HepG2 (cell line): Measurements from ENCODE around the gene MIB2. TPM values are rescaled to one million over a fixed set of nuclear protein-coding genes. Genes with fewer than 3 reads are reported as not detected.

Experiments used
- ATAC-seq: fragments of 200-7000 bp; cut with Tn5 transposase; 3 replicates; pipeline ENCODE4 v1.9.1; 2020; ENCODE audit warnings: mild to moderate bottlenecking, moderate library complexity
- BruUV-seq: library from RNA; stranded (reverse); fragments of 400-500 nt; replicated peaks from 2 replicates; lab custom pipeline; 2021; lab: Mats Ljungman, UMichigan
- CTCF ChIA-PET: fragments of 300-600 bp; formaldehyde crosslinking; extraction: SDS; loops from one replicate; lab custom pipeline; 2021; ENCODE audit warnings: low total read pairs, inconsistent platforms, low intra/inter-chr PET ratio; lab: Yijun Ruan, JAX
- POLR2A ChIA-PET: fragments of 350-600 bp; sonication (Branson Sonifier 250); formaldehyde crosslinking; loops from one replicate; lab custom pipeline; 2020; ENCODE audit warnings: antibody characterized with exemption, inconsistent platforms; lab: Yijun Ruan, JAX
- DNase-seq: peaks from one replicate; pipeline ENCODE4 v3.0.0-alpha.2; 2015; ENCODE audit warnings: low spot score
- FAIRE-seq: peaks from 3 replicates; lab custom pipeline; 2011; peaks lifted over from hg19 to GRCh38; lab: Jason Lieb, UNC
- H2AFZ ChIP-seq: one replicate; pipeline ENCODE4 v1.6.1; 2011; ENCODE audit warnings: low read length, inconsistent platforms
- H3K27ac ChIP-seq: fragments of 300-600 bp; 3 replicates; pipeline ENCODE4 v1.8.0; 2011; ENCODE audit warnings: mixed run types, mild to moderate bottlenecking, mixed read lengths, low read length, inconsistent platforms; ENCODE audit not compliant: insufficient read depth; ENCODE audit errors: extremely low read length
- H3K27me3 ChIP-seq, 2 experiments: fragments of 200-600 bp in 1 of 2; 2 replicates in 1 of 2; 3 replicates in 1 of 2; pipeline versions ENCODE4 v1.6.0 to v1.8.0; 2011; ENCODE audit warnings: low read length in 2 of 2, mild to moderate bottlenecking in 2 of 2, moderate library complexity in 2 of 2, inconsistent platforms in 1 of 2; ENCODE audit not compliant: insufficient read depth in 2 of 2, control insufficient read depth in 1 of 2
- H3K36me3 ChIP-seq, 2 experiments: fragments of 200-600 bp in 1 of 2; replicated peaks in 1 of 2; 2 replicates in 1 of 2; 3 replicates in 1 of 2; pipeline versions ENCODE4 v1.5.1 to v1.8.0; 2011; ENCODE audit warnings: low read length in 2 of 2, inconsistent platforms in 1 of 2; ENCODE audit not compliant: insufficient read depth in 2 of 2, control insufficient read depth in 1 of 2
- H3K4me1 ChIP-seq: 2 replicates; pipeline ENCODE4 v1.5.1; 2012; ENCODE audit warnings: low read length, inconsistent platforms; ENCODE audit not compliant: insufficient read depth
- H3K4me2 ChIP-seq: 2 replicates; pipeline ENCODE4 v1.6.0; 2011; ENCODE audit warnings: low read depth, low read length, inconsistent platforms
- H3K4me3 ChIP-seq, 3 experiments: fragments of 200-600 bp in 1 of 3; sonication (generic), shearing (Covaris generic) in 1 of 3; replicated peaks in 1 of 3; 2 replicates each; pipeline ENCODE4 v1.5.1; 2011 to 2016; ENCODE audit warnings: low read length in 3 of 3, inconsistent platforms in 2 of 3, low read depth in 2 of 3, mild to moderate bottlenecking in 2 of 3, control low read depth in 1 of 3, mixed read lengths in 1 of 3; ENCODE audit not compliant: insufficient read depth in 1 of 3
- H3K79me2 ChIP-seq: one replicate; pipeline ENCODE4 v1.6.1; 2011; ENCODE audit warnings: low read length, inconsistent platforms; ENCODE audit not compliant: insufficient read depth
- H3K9ac ChIP-seq: 2 replicates; pipeline ENCODE4 v1.6.0; 2011; ENCODE audit warnings: mild to moderate bottlenecking, low read depth, low read length, inconsistent platforms; ENCODE audit not compliant: insufficient read depth
- H3K9me3 ChIP-seq: 2 replicates; pipeline ENCODE4 v1.5.1; 2012; ENCODE audit warnings: mild to moderate bottlenecking, low read length
- H4K20me1 ChIP-seq: 2 replicates; pipeline ENCODE4 v1.6.0; 2011; ENCODE audit warnings: inconsistent platforms, mild to moderate bottlenecking, low read length, moderate library complexity; ENCODE audit not compliant: insufficient read depth
- ELF3 ChIP-seq: IDR thresholded peaks from 2 replicates; pipeline ENCODE4 v1.6.1; 2016; ENCODE audit warnings: missing genetic modification reagents, missing compliant biosample characterization
- FOXC1 ChIP-seq: sonication (generic); formaldehyde crosslinking; IDR thresholded peaks from 2 replicates; pipeline ENCODE4 v1.8.0; 2022; ENCODE audit warnings: mild to moderate bottlenecking, missing genetic modification reagents, borderline replicate concordance
- FOXM1 ChIP-seq: sonication (generic); formaldehyde crosslinking; IDR thresholded peaks from 2 replicates; pipeline ENCODE4 v1.5.0; 2020; ENCODE audit warnings: missing genetic modification reagents
- IKZF5 ChIP-seq: IDR thresholded peaks from 2 replicates; pipeline ENCODE4 v1.6.1; 2018; ENCODE audit warnings: missing genetic modification reagents, mild to moderate bottlenecking, missing compliant biosample characterization
- MAFK ChIP-seq, 2 experiments: IDR thresholded peaks in 1 of 2; conservative IDR thresholded peaks in 1 of 2; 2 replicates each; pipeline ENCODE4 v1.6.1; 2011; ENCODE audit warnings: improper control_type of control experiment in 2 of 2, low read length in 2 of 2
- RBFOX2 ChIP-seq: fragments of 200-400 bp; formaldehyde crosslinking; IDR thresholded peaks from 2 replicates; pipeline ENCODE4 v1.6.1; 2017; ENCODE audit warnings: low read depth, mild to moderate bottlenecking, low read length
- TCF7 ChIP-seq: sonication (generic); IDR thresholded peaks from 2 replicates; pipeline ENCODE4 v1.6.1; 2016; ENCODE audit warnings: antibody characterized with exemption, low read depth
- ZBTB42 ChIP-seq: sonication (generic); formaldehyde crosslinking; IDR thresholded peaks from 2 replicates; pipeline ENCODE4 v1.5.0; 2020; ENCODE audit warnings: mild to moderate bottlenecking, missing genetic modification reagents
- ZFP36 ChIP-seq: fragments of 150-350 bp; IDR thresholded peaks from 2 replicates; pipeline ENCODE4 v1.6.1; 2018; ENCODE audit warnings: borderline replicate concordance, low read length, low read depth; ENCODE audit not compliant: partially characterized antibody
- ZNF136 ChIP-seq: sonication (generic); formaldehyde crosslinking; IDR thresholded peaks from 2 replicates; pipeline ENCODE4 v1.8.1; 2022; ENCODE audit warnings: low read depth, mild to moderate bottlenecking, moderate library complexity, missing genetic modification reagents
- ZNF138 ChIP-seq: sonication (generic); formaldehyde crosslinking; IDR thresholded peaks from 2 replicates; pipeline ENCODE4 v1.5.0; 2020; ENCODE audit warnings: mild to moderate bottlenecking, low read depth, missing genetic modification reagents
- ZNF180 ChIP-seq: sonication (generic); formaldehyde crosslinking; IDR thresholded peaks from 2 replicates; pipeline ENCODE4 v1.4.0; 2020; ENCODE audit warnings: low read depth, missing genetic modification reagents, borderline replicate concordance
- ZNF276 ChIP-seq: sonication (generic); formaldehyde crosslinking; IDR thresholded peaks from 2 replicates; pipeline ENCODE4 v1.4.0; 2020; ENCODE audit warnings: mild to moderate bottlenecking, low read depth, missing genetic modification reagents
- ZNF430 ChIP-seq: sonication (generic); formaldehyde crosslinking; IDR thresholded peaks from 2 replicates; pipeline ENCODE4 v1.9.0; 2021; ENCODE audit warnings: mild to moderate bottlenecking, missing genetic modification reagents
- ZNF543 ChIP-seq: sonication (generic); formaldehyde crosslinking; IDR thresholded peaks from 2 replicates; pipeline ENCODE4 v1.4.0; 2020; ENCODE audit warnings: mild to moderate bottlenecking, missing genetic modification reagents
- ZNF746 ChIP-seq: sonication (generic); formaldehyde crosslinking; IDR thresholded peaks from 2 replicates; pipeline ENCODE4 v1.8.0; 2022; ENCODE audit warnings: mild to moderate bottlenecking, missing genetic modification reagents
- ZNF784 ChIP-seq: sonication (generic); formaldehyde crosslinking; IDR thresholded peaks from 2 replicates; pipeline ENCODE4 v1.5.1; 2020; ENCODE audit warnings: missing genetic modification reagents, mild to moderate bottlenecking, borderline replicate concordance
- ZNF891 ChIP-seq: sonication (generic); formaldehyde crosslinking; IDR thresholded peaks from 2 replicates; pipeline ENCODE4 v1.5.0; 2020; ENCODE audit warnings: mild to moderate bottlenecking, missing genetic modification reagents
- WGBS: methylation state at CpG from one replicate; pipeline ENCODE4 v1.1.6; 2017; ENCODE audit warnings: low lambda C conversion rate; 5-methylcytosine and 5-hydroxymethylcytosine counted together
- in situ Hi-C: cut with HindIII; loops from 2 replicates; pipeline ENCODE4 v1.10.0; 2017; ENCODE audit warnings: low pct_unique_long_range_greater_than_20kb; ENCODE audit not compliant: extremely low pct_ligation_motif_present
- intact Hi-C: fragments of 100-400 bp; cut with micrococcal nuclease; formaldehyde crosslinking; loops from one replicate; pipeline ENCODE4 v1.10.0; 2022; ENCODE audit not compliant: unreplicated experiment
- polyA plus RNA-seq, 8 experiments: library from polyadenylated mRNA; depleted of rRNA in 3 of 8; stranded (reverse) in 7 of 8; unstranded in 1 of 8; fragments of >200 nt; fragmentation: Illumina TruSeq in 4 of 8; extraction: Trizol in 4 of 8; gene quantifications; 2 replicates each; pipeline versions ENCODE4 v1.2.1 to v1.2.3, GENCODE V29; 2011 to 2016; ENCODE audit warnings: low read depth in 4 of 8, missing spikeins in 1 of 8, mixed read lengths in 1 of 8; ENCODE audit not compliant: insufficient read depth in 1 of 8
- total RNA-seq, 5 experiments: library from RNA; depleted of rRNA; stranded (reverse); fragments of >200 nt; fragmentation: Illumina TruSeq; extraction: Trizol; gene quantifications; 2 replicates each; pipeline ENCODE4 v1.2.3, GENCODE V29; 2016; ENCODE audit warnings: low read depth in 1 of 5

The MIB2 gene
- total and polyA plus RNA-seq, 2 of the 13 experiments (the other 11 are each of a cell fraction or from before 2014, with no cell fraction given), result 19.9 to 30.4 TPM

- H3K36me3 ChIP-seq, result peaks cover 6 to 30% of the 10 kb centered on the region in 2 experiments; a peak in 4 of 5 replicates
- no peaks in the 10 kb centered on the region for H3K9me3 ChIP-seq
- TF ChIP-seq FOXC1 (CRISPR knock-in tag) (no peak), ZFP36 (no peak), ZNF543 (CRISPR knock-in tag) (no peak), ZNF138 (CRISPR knock-in tag) (no peak), ZNF136 (CRISPR knock-in tag) (no peak), MAFK (conservative IDR thresholded peaks at IDR 0.05 in 1 of 2, IDR thresholded peaks at IDR 0.05 in 1 of 2; ENCODE audit: low read length in 2 of 2) (no peak), ZBTB42 (CRISPR knock-in tag) (no peak), ZNF276 (CRISPR knock-in tag) (no peak), ZNF746 (CRISPR knock-in tag) (no peak), TCF7 (no peak), ELF3 (CRISPR knock-in tag) (no peak), ZNF784 (CRISPR knock-in tag) (no peak), FOXM1 (CRISPR knock-in tag) (no peak), ZNF430 (CRISPR knock-in tag) (no peak), ZNF180 (CRISPR knock-in tag) (no peak), RBFOX2 (no peak), ZNF891 (no peak), IKZF5 (CRISPR knock-in tag) (no peak)
- WGBS, result 100% methylated on average over 1 of the region's 15 CpGs
- ChIA-PET CTCF (no interaction called here), POLR2A (no interaction called here)
- DNase-seq (no peak), ATAC-seq (no peak), FAIRE-seq (no peak)
- in situ Hi-C loops (no loop called here), intact Hi-C loops (no loop called here)
- H3K27ac ChIP-seq, result no peak overlapping the region
- no peaks in the 10 kb centered on the region for H4K20me1 ChIP-seq
- H2AFZ ChIP-seq, result no peak overlapping the region
- H3K27me3 ChIP-seq, result no peaks in the 10 kb centered on the region
- no peak overlapping the region for H3K9ac ChIP-seq
- H3K79me2 ChIP-seq, result no peaks in the 10 kb centered on the region
- H3K4me3 ChIP-seq, result no peak overlapping the region
- H3K4me2 ChIP-seq, result no peak overlapping the region
- H3K4me1 ChIP-seq, result no peaks in the 10 kb centered on the region
- no TSS peak for BruUV-seq
Observed at GRCh38 chr1:1666526-1666925, 51.2 kb downstream of the MIB2 start.
